GM06990 (cell line): ENCODE measurements around the gene GALNT7.

Experiments used
- DNase-seq: peaks from one replicate; pipeline ENCODE4 v3.0.0-alpha.2; 2011; ENCODE audit not compliant: insufficient read length; ENCODE audit errors: extremely low read depth
- H3K27me3 ChIP-seq: replicated peaks from 2 replicates; pipeline ENCODE4 v1.6.0; 2011; ENCODE audit warnings: low read length; ENCODE audit not compliant: control insufficient read depth, insufficient read depth
- H3K36me3 ChIP-seq: 2 replicates; pipeline ENCODE4 v1.5.1; 2011; ENCODE audit warnings: low read length; ENCODE audit not compliant: control insufficient read depth, insufficient read depth
- H3K4me3 ChIP-seq: replicated peaks from 2 replicates; pipeline ENCODE4 v1.5.1; 2011; ENCODE audit warnings: low read depth, mild to moderate bottlenecking, control low read depth, low read length
- CTCF ChIP-seq: IDR thresholded peaks from 2 replicates; pipeline ENCODE4 v1.5.1; 2011; ENCODE audit warnings: low read length, control low read depth, mild to moderate bottlenecking, inconsistent platforms; ENCODE audit not compliant: insufficient read depth, poor library complexity, severe bottlenecking

The GALNT7 gene

DNA sequence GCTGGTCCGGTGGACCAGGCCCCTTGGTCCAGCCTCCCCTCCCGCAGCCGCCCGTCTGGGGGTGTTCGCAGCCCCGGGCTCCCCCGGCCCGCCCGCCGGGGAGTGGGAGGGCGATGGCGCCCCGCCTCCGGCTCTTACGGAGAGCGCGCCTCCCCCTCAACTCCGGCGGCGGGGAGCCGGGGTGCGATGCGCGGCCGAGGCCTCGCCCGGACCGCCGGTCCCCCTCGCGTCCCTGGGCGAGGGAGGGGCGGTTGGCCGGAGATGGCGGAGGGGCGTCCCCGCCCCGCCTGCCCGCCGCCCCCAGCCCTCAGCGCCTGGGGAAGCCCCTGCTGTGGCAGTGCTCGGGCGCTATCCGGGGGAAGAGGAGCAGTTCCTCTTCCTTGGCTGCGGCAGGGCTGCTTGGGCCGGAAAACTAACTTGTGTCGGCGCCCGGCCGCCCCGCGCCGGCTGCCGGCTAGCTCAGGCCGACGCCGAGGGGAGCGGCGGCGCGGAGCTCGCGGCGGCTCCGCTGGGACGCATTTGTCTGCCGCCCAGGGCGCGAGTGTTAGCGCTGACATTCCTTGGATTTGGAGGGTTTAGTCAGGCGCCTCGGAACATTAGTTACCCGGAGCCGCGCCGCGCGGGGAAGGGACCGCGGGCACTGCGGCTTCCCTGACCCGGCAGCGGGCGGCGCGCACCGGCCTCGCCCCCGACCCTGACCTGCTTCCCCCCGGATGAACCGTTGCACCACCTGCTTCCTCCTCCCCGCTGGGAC is 994 bp downstream of the GALNT7 start:
- no peaks in the 10 kb centered on the region for H3K36me3 ChIP-seq
- H3K27me3 ChIP-seq = no peaks in the 10 kb centered on the region
- H3K4me3 ChIP-seq = peak overlapping the region; percentile 85
- TF ChIP-seq CTCF = no peak
- DNase-seq = peak; percentile 90

GRCh38 chr4:173170182-173170778 is 1.7 kb downstream of the GALNT7 start:
- Histone ChIP-seq H3K36me3 (no peaks in the 10 kb centered on the region), H3K4me3 (peak overlapping the region; percentile 85), H3K27me3 (no peaks in the 10 kb centered on the region)
- no peak for DNase-seq
- TF ChIP-seq CTCF = no peak

- Histone ChIP-seq H3K27me3 (no peaks in the 10 kb centered on the region), H3K4me3 (no peak overlapping the region), H3K36me3 (no peaks in the 10 kb centered on the region)
- no peak for DNase-seq
- peak; percentile 21 for TF ChIP-seq CTCF
Observed at GRCh38 chr4:173171098-173171497, 2.5 kb downstream of the GALNT7 start.

DNA sequence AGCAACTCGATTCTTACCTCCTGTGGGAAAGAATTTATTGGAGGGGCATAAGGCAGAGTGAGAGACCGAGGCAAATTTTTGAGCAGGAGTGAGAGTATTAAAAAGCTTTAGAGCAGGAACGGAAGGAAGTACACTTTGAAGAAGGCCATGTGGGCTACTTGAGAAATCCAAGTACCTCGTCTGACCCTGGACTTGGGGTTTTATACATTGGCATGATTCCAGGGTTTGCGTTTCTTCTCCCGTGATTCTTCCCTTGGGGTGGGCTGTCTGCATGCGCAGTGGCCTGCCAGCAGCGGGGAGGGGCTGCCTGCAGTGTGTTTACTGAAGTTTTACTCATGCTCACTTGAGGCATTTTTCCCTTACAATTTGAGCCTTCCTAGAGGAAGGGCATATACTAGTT is 3.4 kb downstream of the GALNT7 start:
- Histone ChIP-seq H3K4me3 (no peak overlapping the region), H3K27me3 (no peaks in the 10 kb centered on the region), H3K36me3 (no peaks in the 10 kb centered on the region)
- no peak for TF ChIP-seq CTCF
- DNase-seq = no peak

DNA sequence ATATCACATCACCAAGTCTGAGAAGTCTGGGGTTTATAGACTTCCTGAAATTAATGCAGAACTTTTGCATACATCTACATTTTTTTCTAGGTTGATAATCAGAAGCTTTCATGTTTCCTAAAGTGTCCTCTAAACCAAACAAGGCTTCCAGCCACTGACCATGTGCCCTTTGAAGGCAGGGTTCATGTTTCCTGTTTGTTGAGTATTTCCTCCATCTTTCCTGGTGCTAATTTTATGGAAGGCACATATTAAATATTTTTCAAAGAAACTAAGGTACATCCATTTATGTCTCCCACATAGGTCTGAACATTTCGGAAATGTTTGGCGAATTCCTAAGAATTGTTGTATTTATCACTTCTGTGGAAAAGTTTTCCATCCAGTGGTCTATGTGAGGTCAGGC is 5.6 kb downstream of the GALNT7 start:
- no peaks in the 10 kb centered on the region for H3K36me3 ChIP-seq
- DNase-seq = no peak
- no peaks in the 10 kb centered on the region for H3K27me3 ChIP-seq
- H3K4me3 ChIP-seq = no peak overlapping the region
- no peak for TF ChIP-seq CTCF
